Measurements from ENCODE around the gene COG3.

The COG3 gene

DNA sequence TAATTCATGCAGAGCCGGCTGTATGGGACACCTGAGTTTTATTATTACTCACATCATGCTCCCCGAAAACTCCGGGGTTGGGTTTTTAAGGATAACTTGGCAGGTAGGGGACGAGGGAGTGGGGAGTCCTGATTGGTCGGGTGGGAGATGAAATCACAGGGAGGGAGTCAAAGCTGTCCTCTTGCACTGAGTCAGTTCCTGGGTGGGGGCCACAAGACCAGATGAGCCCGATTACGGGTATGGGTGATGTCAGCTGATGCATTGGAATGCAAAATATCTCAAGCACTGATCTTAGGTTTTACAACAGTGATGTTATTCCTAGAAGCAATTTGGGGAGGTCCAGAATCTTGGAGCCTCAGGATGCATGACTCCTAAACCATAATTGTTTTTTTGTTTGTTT lies 18.6 kb upstream of the COG3 start:
- no peak for DNase-seq (ENCODE audit: low read depth in 3 of 3)

DNA sequence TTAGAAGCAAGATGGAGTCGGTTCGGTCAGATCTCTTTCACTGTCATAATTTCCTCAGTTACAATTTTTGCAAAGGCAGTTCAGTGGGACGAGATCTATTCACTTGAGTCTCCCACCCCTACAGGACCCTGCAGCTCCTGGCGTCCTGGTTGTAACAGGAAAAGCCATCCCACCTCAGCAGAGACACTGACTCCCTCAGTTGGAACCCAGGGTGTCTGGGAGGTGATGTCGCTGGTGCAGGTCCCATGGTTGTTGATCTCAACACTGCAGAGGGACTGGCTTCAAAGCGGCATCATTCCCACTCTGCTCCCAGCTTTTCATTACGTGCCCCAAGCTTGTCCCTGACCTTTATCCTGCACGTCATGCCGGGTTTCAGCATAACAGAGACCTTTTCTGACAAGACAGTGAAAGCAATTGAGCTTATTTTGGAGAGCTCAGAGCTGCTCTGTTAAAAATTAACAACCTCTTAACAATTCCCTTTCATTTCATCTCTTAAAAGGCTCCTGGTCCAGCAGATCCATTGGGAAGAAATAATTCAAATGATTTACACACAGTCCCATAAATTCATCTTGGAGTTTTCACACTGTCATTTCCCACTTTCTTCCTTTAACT lies 17.6 kb upstream of the COG3 start:
- DNase-seq (ENCODE audit: low read depth in 3 of 3): no peak

DNA sequence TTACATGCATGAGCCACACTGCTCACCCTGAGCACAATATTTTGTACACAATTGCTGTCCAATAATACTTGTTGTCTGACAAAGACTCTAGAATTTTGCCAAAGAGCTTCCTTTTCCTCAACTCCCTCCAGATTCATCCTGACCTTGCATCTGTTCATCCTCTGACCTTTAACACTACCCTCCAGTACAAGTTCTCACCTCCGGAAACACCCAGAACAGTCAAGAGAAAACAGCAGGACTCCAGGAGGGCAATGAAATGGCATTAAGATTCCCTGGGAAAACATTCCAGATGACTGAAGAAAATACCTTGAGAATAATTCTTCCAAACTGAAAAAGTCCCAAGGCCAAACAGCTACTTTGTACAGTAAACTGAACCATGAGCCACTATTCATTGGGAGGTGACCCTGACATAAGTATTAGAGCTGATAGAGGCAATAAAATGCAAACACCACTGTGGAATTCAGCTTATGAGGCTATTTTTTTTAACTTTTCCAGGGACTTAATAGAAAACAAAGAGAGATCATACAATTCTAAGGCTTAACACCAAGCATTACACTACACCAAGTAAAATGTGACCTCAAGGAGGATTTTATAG lies 15.7 kb upstream of the COG3 start:
- DNase-seq (ENCODE audit: low read depth in 3 of 3): no peak

DNA sequence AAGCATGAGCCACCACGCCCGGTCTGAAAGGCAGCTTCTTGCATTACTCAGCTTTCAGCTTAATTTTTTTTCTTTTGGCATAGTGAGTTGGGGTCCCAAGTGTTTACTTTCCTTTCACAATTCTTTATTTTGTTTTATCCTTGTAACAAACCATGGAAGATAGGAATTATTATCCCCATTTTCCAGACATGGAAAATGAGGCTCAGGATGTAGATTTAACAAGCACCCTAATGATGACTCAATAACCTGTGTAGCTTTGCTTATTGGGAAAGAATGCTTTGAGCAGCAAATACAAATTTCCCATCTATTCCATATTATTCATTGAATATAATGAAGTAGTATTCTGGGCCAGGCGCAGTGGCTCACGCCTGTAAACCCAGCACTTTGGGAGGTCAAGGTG lies 13.5 kb upstream of the COG3 start:
- DNase-seq (ENCODE audit: low read depth in 3 of 3): no peak

DNA sequence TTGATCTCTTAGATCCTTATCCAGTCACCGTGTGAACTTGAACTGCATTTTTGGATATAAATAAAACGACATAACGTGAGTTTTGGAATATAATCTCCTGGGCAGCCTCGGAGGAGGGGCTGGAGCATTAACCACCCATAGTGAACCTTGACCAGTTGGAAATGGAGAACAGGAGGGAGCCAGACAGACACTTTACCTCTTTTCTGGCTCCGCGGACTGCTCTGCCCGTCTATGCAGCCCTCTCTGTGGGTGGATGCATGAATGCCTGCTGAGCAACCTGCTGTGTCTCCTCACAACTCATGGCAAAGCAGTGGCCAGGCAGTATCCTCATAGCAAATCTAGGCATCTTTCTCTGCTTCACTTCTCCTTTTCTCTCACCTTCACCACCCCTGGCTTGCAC lies 10.5 kb upstream of the COG3 start:
- DNase-seq (ENCODE audit: low read depth in 3 of 3): no peak

DNA sequence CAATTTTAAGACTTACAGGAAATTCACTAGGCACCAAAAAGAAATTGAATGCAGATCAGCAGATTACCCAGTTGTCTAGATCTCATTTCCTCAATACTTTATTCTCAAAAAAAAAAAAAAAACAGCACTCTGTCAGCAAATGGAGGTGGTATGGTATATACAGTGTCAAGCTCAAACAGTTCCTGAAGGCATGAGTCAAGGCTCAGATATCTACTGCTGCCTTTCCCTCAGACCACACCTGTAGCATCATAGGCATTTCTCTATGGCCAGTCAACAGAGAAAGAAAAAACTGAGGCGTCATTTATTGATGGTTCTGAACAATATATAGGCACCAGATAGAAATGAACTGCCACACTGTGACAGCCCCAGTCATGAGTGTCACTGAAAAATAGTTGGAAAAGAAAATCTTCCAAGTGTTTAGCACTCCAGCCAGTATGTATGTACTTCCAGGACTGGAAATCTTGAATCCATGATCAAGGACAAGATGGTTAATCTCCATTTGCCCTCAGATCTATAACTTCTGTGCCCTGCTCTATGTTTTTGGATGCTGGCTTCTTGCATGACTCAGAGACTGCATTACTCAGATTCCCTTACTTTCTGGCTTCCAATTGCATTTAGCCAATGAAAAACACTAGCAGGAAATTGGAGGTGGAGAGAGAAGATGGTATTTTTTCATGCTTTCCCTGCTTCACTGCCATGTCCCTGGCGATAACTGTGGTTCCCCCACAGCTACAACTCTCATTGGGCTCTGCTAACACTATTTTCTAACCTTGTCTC lies 8.4 kb upstream of the COG3 start:
- DNase-seq (ENCODE audit: low read depth in 3 of 3): no peak

DNA sequence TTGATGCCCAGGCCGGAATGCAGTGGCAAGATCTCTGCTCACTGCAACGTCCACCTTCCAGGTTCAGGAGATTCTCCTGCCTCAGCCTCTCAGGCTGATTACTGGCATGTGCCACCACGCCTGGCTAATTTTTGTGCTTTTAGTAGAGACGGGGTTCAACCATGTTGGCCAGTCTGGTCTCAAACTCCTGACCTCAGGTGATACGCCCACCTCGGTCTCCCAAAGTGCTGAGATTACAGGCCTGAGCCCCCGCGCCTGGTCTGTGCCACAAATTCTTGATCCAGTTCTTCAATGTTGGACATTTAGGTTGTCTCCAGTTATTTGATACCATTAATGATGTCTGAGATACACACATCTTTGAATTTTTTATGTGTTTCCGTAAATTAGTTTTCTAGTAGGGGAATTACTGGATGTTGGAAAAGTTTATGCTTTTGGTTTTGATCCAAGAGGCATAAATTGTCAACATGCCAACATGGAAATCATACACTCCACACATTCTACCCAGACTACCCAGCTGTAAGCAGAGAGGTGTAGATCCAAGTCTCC lies 525 bp upstream of the COG3 start:
- no peak for DNase-seq (ENCODE audit: low read depth in 3 of 3)

DNA sequence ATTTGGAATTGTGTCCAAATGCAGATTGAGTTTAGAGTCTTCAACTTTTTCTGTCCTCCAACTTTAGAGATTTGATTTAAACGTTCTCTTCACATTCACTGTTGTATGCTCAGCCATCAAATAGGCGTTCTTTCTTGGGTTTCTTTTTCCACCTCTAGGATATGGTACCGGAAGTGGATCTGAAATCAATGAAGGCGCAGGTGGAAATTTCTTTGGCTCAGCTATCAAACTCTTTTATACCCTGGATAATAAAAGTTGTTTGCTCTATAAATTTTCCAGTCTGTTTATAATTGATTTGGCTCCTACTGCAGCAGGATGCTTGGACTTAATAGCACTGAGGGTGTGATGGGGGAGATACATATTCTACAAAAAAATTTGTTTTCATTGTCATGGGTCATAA lies 1.6 kb downstream of the COG3 start:
- no peak for DNase-seq (ENCODE audit: low read depth in 3 of 3)

DNA sequence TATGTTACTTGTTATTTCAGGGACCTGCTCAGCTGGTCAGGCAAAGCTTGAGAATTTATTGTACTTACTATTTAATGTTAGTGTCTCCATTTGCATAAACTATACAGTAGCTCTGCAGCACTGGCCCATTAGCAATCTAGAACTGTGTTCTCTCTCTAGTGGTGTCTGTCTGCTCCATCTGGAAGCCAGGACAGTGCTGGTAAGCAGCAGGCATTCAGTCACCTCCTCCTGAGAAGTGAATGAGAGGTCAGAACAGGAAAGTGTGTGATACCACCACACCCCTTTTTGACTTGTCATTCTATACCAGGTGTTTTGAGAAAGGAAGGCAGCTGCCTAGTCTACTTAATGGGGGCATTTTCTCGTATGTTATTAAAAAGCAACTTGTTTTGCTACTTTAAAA lies 3.9 kb downstream of the COG3 start:
- no peak for DNase-seq (ENCODE audit: low read depth in 3 of 3)

DNA sequence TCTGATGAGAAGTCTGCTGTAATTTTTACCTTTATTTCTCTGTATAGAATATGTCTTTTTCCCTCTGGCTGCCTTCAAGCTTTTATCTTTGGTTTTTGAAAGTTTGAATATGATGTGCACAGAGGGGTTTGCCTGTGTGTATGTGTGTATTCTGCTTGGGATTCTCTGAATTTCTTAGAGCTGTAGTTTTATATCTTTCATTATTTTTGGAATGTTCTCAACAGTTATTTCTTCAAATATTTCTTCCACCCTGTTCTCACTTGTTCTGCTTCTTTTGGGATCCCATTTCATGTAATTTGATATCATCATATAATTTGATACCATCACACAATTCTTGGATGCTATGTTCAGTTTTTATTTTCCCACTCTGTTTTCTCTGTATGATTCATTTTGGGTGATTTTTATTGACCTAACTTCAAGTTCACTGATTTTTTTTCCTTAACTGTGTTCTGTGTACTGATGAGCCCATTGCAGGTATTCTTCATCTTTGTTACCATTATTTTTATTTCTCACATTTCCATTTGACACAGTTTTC lies 7.5 kb downstream of the COG3 start:
- no peak for DNase-seq (ENCODE audit: low read depth in 3 of 3)

DNA sequence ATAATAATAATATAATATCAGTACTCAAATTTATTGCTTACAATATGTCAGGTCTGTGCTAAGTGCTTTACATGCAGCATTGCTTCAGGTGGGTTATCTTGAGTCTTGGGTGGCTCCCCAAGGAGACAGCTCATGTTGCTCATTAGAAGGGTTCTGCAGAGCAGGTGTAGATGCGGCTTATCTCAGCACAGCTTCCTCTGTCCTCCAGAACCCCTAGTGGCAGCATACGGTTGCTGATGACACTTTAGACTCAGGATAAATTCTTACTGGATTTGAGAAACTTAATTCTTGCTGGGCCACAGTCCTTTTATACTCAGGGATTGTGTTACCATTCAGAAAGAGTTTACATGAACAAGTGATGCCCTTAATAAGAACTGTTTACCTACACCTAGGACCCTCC lies 8.9 kb downstream of the COG3 start:
- DNase-seq (ENCODE audit: low read depth in 3 of 3): no peak

DNA sequence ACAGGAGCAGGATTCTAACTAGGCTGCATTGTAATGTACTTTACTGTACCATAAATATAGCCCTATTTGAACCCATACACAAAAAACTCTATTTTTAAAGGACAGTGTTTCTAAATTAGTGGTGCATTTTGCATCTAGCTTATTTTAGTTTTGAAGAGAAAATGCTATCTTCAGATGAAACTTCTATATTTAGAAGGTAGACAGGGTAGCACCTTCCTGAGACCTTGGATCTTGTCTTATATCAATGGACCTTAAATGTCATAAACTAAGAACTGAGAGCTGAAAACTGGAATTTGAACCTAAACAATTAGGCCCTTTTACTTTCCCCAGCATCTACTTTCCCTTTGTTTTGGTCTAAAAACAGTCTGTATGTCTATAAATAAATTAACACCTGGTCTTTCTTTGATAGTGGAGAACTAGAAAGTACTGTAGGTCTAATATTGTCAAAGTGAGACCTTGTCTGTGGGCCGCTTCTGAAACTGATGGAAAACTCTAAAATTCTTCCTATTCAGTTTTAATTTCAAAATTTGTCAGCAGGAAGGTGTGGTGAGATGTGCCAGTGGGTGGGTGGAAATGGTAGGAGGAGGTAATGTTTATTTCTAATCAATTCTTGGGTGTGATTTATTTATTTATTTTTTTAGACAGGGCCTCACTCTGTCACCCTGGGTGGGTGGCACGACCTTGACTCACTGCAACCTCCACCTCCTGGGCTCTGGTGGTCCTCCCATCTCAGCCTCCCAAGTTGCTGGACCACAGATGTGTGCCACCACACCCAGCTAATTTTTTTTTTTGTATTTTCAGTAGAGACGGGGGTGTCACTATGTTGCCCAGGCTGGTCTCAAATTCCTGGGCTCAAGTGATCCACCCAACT lies 10.1 kb downstream of the COG3 start:
- DNase-seq (ENCODE audit: low read depth in 3 of 3): no peak

DNA sequence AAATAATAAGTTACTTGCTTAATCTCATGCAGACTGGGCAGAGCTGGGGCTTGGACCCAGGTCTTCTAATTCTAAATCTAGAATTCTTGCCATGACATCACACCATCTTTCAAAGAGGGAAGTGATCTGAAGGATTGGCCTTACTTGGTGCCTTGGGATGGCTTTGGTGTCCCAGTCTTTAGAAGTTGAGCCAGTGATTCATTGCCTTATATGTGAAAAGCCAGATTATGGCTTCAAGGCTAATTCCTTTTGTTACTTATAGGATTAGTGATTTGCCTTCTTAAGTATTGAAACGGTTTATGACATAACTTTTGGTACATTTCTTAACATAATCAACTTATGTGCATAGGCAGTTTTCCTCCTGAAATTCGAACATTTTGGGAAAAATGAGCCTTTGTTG lies 14.9 kb downstream of the COG3 start:
- no peak for DNase-seq (ENCODE audit: low read depth in 3 of 3)

DNA sequence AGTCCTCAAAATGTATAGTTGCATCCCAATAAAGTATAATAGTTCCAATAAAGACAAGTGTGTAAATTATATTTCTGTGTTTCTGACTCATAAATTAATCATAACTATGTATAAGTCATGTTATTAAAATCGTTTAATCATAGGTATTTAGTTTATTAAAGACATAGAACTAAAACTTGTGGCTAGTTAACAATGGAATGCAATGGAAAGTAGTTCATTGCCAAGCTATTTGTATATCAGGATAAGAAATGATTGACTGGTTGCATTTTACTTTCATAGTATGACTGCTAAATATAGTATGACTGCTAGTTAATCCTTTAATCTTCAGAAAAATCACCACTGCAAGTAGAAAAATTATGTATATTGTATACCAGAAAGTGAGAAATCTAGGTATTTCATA lies 16.9 kb downstream of the COG3 start:
- no peak for DNase-seq (ENCODE audit: low read depth in 3 of 3)

DNA sequence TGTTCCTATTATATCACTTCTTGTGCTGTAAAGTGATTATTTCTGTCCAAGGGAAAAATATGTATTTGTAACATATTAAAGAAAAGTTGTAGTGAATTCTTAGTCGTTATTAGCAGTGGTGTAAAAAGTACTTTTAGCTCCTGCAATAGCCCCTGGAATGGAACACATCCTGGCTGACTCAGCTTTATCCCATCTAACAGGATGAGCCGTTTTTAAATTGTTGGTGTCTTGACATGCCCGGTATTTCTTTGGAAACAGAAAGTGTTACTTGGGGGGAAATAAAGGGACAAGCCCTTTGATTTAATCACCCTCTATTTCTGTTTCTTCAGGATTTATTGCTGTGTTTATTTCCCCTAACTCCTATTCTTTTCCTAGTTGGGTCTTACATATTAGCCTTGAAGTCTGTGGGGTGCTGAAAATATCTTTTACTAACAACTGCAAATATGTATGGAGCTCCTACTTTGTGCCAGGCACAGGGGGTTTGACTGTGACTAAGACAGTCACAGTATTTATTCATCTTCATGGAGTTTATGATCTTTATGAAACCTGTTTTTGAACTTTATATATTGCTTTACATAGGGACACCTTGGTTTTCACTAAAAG lies 17.9 kb downstream of the COG3 start:
- no peak for DNase-seq (ENCODE audit: low read depth in 3 of 3)

DNA sequence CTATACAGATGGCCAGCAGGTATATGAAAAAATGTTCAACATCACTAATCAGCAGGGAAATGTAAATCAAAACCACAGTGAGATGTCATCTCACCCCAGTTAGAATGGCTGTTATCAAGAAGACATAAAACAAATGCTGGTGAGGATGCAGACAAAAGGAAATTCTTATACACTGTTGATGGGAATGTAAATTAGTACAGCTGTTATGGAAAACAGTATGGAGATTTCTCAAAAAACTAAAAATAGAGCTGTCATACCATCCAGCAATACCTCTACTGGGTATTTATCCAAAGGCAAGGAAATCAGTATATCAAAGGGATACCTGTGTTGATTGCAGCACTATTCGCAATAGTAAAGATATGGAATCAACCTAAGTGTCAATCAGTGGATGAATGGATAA lies 22.9 kb downstream of the COG3 start:
- DNase-seq (ENCODE audit: low read depth in 3 of 3): no peak

DNA sequence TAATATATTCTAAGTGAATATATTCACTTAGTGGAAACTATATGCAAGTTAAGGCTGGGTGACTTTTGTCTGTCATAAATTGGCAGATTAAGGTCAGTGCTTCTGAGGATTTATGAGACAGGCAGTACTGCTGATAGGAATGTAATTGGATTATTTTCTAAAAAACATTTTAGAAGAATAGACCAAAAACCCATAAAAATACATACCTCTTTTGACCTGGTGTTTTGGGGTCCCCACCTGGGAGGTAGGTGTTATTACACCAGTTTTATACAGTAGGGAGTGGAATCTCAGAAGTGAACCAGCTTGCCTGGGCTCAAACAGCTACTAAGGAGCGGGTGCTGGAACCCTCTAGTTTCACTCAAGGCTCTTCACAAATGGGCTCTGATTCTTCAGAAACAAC lies 25.3 kb downstream of the COG3 start:
- DNase-seq (ENCODE audit: low read depth in 3 of 3): no peak

DNA sequence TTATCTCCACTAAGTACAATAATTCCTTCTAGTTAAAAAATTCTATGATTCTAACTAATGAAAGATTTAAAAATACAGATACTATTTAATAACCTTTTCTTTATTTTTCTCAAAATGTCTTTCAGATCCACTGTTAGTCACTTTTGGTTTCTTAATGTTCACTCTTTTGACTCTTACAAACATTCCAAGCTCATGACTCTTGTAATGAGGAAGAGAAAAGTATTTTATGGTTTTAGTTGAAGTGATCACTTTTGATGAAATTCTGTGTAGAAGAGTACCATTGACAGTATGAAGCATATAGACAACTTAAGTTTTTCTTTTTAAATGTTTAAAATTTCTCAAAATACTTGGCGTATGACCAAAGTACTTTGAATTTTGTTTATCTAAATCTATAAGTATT lies 27.8 kb downstream of the COG3 start:
- no peak for DNase-seq (ENCODE audit: low read depth in 3 of 3)

DNA sequence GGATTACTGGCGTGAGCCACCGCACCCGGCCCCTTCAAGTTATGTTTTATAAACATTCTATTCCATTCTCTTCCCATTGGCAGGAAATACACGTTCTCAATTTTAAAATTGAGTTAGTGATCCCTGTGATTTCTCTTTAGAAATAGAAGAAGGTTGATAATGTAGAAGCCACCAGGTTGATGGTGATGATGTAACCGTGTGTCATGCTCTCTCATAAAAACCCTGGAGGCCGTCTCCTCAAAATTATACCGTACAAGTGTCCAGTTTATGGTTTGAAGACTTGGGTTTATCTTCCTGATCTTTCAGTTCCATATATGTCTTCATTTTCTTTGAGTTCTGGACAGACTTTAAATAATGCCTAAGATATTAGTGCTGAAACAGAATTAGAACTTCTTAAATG lies 32.2 kb downstream of the COG3 start:
- no peak for DNase-seq (ENCODE audit: low read depth in 3 of 3)

DNA sequence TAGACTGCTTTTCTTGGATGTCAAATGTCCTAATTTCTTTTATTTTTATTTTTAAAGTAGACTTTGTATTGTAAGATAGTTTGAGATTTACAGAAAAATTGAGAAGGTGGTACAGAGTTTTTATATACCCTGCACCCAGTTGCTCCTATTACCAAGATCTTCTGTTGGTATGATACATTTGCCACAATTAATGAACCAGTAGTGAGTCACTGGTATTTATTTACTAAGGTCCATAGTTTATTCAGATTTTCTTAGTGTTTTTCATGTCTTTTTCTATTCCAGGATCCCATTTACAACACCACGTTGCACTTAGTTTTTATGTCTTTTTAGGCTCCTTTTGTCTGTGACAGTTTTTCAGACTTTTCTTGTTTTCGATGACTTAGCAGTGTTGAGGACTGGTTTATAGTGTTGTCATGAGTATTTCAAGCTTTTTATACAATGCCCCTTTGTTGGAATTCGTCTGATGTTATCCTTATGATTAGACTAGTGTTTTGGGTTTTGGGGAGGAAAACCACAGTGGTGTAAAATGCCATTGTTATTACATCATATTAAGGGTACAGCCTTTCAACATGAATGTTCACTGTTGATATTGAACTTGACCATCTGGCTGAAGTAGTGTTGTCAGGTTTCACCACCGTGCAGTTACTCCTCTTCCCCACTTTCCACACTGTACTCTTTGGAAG lies 35.9 kb downstream of the COG3 start:
- DNase-seq (ENCODE audit: low read depth in 3 of 3): no peak

DNA sequence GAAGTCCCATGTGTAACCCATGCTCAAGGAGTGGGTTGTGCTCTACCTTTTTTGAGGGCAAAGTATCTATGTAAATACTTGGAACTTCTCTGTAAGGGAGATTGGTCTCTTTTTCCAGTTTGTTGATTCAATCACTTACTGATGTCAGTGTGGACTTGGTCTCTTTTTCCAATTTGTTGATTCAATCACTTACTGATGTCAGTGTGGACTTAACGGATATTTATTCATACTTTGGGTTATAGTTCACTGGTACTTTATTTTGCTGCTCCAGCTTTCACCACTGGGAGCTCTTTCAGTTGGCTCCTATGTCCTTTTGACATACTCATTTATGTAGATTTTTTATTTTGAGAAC lies 36.4 kb downstream of the COG3 start:
- no peak for DNase-seq (ENCODE audit: low read depth in 3 of 3)
